Liver (tissue), 9 donors: ENCODE data around the gene ATAD1. TPM values are rescaled to one million over a fixed set of nuclear protein-coding genes. Genes with fewer than 3 reads are reported as not detected.

Source experiments
- DNase-seq: peaks from one replicate; pipeline ENCODE4 v3.0.0-alpha.2; 2017; ENCODE audit warnings: low spot score
- H3K27ac ChIP-seq, 2 donors: one replicate each; pipeline ENCODE4 v1.7.0; 2013; ENCODE audit warnings: inconsistent platforms in 2 of 2, low read length in 2 of 2, control low read depth in 1 of 2, low read depth in 1 of 2, mild to moderate bottlenecking in 1 of 2
- H3K27me3 ChIP-seq, 4 donors: one replicate each; pipeline versions ENCODE4 v1.6.1 to v1.7.0; 2013; ENCODE audit warnings: low read length in 3 of 4, inconsistent platforms in 1 of 4, mild to moderate bottlenecking in 1 of 4, moderate library complexity in 1 of 4; ENCODE audit not compliant: control insufficient read depth in 4 of 4, insufficient read depth in 4 of 4
- H3K36me3 ChIP-seq, 4 donors: one replicate each; pipeline versions ENCODE4 v1.6.1 to v1.7.0; 2013; ENCODE audit warnings: low read length in 3 of 4, mild to moderate bottlenecking in 3 of 4, low read depth in 1 of 4, moderate library complexity in 1 of 4; ENCODE audit not compliant: control insufficient read depth in 4 of 4, insufficient read depth in 3 of 4
- H3K4me1 ChIP-seq, 4 donors: one replicate each; pipeline versions ENCODE4 v1.6.1 to v1.7.0; 2013; ENCODE audit warnings: low read length in 3 of 4, mild to moderate bottlenecking in 3 of 4, moderate library complexity in 1 of 4; ENCODE audit not compliant: control insufficient read depth in 4 of 4, insufficient read depth in 4 of 4
- H3K4me3 ChIP-seq, 3 donors: one replicate each; pipeline versions ENCODE4 v1.6.1 to v1.7.0; 2013; ENCODE audit warnings: low read length in 3 of 3, control low read depth in 1 of 3, low read depth in 1 of 3, mild to moderate bottlenecking in 1 of 3
- H3K9ac ChIP-seq, 2 donors: one replicate each; pipeline ENCODE4 v1.7.0; 2013; ENCODE audit warnings: low read length in 2 of 2, mild to moderate bottlenecking in 2 of 2, moderate library complexity in 2 of 2, control low read depth in 1 of 2, low read depth in 1 of 2
- H3K9me3 ChIP-seq, 4 donors: one replicate each; pipeline versions ENCODE4 v1.6.1 to v1.7.0; 2013; ENCODE audit warnings: low read length in 3 of 4; ENCODE audit not compliant: control insufficient read depth in 4 of 4
- EGR1 ChIP-seq, 2 donors: IDR thresholded peaks; 2 replicates each; pipeline ENCODE4 v1.6.1; 2016 to 2018; ENCODE audit warnings: antibody characterized with exemption in 2 of 2, low read depth in 2 of 2
- FOXA2 ChIP-seq: IDR thresholded peaks from 2 replicates; pipeline ENCODE4 v1.6.1; 2016; ENCODE audit warnings: antibody characterized with exemption
- HNF4A ChIP-seq, 2 donors: conservative IDR thresholded peaks; 2 replicates each; pipeline ENCODE4 v1.6.1; 2016; ENCODE audit warnings: antibody characterized with exemption in 2 of 2, mild to moderate bottlenecking in 2 of 2
- NR2F2 ChIP-seq: IDR thresholded peaks from 2 replicates; pipeline ENCODE4 v1.6.1; 2016; ENCODE audit warnings: antibody characterized with exemption
- RAD21 ChIP-seq, 2 donors: IDR thresholded peaks; 2 replicates each; pipeline ENCODE4 v1.6.1; 2016; ENCODE audit warnings: antibody characterized with exemption in 2 of 2, mild to moderate bottlenecking in 2 of 2
- RXRA ChIP-seq, 2 donors: IDR thresholded peaks; 2 replicates each; pipeline ENCODE4 v1.6.1; 2017 to 2018; ENCODE audit warnings: antibody characterized with exemption in 2 of 2, mild to moderate bottlenecking in 1 of 2
- SP1 ChIP-seq: IDR thresholded peaks from 2 replicates; pipeline ENCODE4 v1.6.1; 2018; ENCODE audit warnings: antibody characterized with exemption, mild to moderate bottlenecking
- ZBTB33 ChIP-seq: IDR thresholded peaks from 2 replicates; pipeline ENCODE4 v1.6.1; 2016; ENCODE audit warnings: antibody characterized with exemption
- WGBS: extraction: QIAGEN DNeasy Blood & Tissue Kit; methylation state at CpG from one replicate; pipeline ENCODE4 v1.1.7; 2013; 5-methylcytosine and 5-hydroxymethylcytosine counted together
- polyA plus RNA-seq, 2 donors: library from polyadenylated mRNA; stranded (reverse) in 1 of 2; unstranded in 1 of 2; fragments of 200-250 nt in 1 of 2; fragments of >200 nt in 1 of 2; fragmentation: Nextera tagmentation in 1 of 2; extraction: Ambion mirVana in 1 of 2; gene quantifications; one replicate each; pipeline versions ENCODE4 v1.2.1 to v1.2.3, GENCODE V29; 2013 to 2015
- total RNA-seq, 2 donors: library from RNA; depleted of rRNA; stranded (reverse); fragments of >200 nt; gene quantifications; one replicate each; pipeline ENCODE4 v1.2.3, GENCODE V29; 2014
- TF ChIP-seq, protein P1 (sequence below): IDR thresholded peaks from 2 replicates; pipeline ENCODE4 v1.6.1; 2016; ENCODE audit warnings: antibody characterized with exemption, mild to moderate bottlenecking
- TF ChIP-seq, protein P2 (sequence below): IDR thresholded peaks from 2 replicates; pipeline ENCODE4 v1.6.1; 2016; ENCODE audit warnings: antibody characterized with exemption
- TF ChIP-seq, protein P3 (sequence below): fragments of 150-350 bp; IDR thresholded peaks from 2 replicates; pipeline ENCODE4 v1.5.1; 2017; ENCODE audit warnings: improper control_type of control experiment, low read depth, low read length; ENCODE audit not compliant: missing input control
- donor health status: healthy.
- donor health status: healthy.
- donor health status: healthy.
- donor health status: healthy.
- donor health status: healthy.

The ATAD1 gene
- total and polyA plus RNA-seq, 4 donors: 12.6 to 33.4 (median 13.1) TPM

DNA sequence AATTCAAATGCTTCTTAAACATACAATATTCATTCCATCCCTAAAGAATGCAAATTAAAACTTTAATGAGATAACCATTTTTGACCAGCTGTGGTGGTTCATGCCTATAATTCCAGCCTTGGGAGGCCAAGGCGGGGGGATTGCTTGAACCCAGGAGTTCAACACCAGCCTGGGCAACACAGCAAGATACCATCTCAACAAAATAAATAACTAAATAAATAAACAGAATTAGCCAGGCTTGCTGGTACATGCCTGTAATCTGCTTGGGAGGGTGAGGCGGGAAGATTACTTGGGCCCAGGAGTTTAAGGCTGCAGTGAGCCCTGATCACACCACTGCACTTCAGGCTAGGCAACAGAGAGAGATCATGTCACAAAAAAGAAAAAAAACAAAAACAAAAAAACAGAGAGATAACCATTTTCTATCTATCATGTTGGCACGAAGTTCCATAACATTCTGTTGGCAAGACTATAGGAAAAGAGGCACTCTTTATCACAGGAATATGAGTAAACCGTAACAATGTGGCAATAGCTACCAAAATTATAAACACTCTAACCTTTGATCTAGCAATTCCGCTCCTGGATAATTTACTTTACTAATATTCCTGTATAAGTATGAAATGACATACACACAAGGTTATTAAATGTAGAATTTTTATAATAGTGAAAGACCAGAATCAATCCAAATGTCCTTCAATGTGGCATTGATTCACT is 52.2 kb downstream of the ATAD1 start:
- Histone ChIP-seq H3K9me3 (no peaks in the 10 kb centered on the region), H3K27ac (no peak overlapping the region), H3K36me3 (peaks cover 3 to 10% (median 5%) of the 10 kb centered on the region in 4 donors), H3K4me3 (no peak overlapping the region), H3K9ac (no peak overlapping the region), H3K27me3 (no peaks in the 10 kb centered on the region), H3K4me1 (peaks cover 0 to 2% (median 0%) of the 10 kb centered on the region in 4 donors)
- DNase-seq: no peak
- WGBS: 97% methylated on average over 5 of the region's 5 CpGs
- TF ChIP-seq HNF4A (conservative IDR thresholded peaks at IDR 0.05): no peak

DNA sequence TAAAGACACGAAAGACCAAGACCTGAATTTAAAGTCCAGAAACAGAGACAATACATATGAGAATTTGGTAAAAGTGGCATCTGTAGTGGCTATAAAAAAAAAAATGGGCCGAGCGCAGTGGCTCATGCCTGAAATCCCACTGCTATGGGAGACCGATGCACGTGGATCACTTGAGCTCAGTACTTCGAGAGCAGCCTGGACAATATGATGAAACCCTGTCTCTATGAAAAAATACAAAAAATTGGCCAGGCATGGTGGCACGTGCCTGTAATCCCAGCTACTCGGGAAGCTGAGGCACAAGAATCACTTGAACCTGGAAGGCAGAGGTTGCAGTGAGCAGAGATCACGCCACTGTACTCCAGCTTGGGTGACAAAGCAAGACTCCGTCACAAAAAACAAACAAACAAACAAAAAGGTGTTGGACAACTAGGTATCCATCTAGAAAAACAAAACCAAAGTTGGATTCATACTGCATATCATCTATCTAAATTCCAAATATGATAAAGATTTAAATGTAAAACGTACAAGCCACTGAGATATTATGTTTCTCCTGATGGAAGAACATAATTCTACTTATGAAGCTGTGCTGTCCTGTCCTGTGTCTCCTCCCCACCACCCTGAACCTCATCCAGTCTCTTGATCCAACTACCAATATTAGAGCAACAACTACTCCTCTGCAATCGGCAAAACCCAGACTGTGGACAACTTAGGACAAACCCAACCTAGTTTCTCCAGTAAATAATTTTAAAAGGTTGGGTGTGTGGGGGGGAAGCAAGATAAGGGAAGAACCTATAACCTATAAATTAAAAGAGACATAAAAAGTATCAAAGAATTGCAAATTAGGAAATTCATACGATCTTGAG is 53.7 kb downstream of the ATAD1 start:
- DNase-seq: no peak
- Histone ChIP-seq H3K27ac (no peak overlapping the region), H3K27me3 (no peaks in the 10 kb centered on the region), H3K4me1 (peaks cover 0 to 2% (median 0%) of the 10 kb centered on the region in 4 donors), H3K36me3 (peaks cover 0 to 13% (median 3%) of the 10 kb centered on the region in 4 donors), H3K9me3 (no peaks in the 10 kb centered on the region), H3K4me3 (no peak overlapping the region), H3K9ac (no peak overlapping the region)
- TF ChIP-seq RAD21 (IDR thresholded peaks at IDR 0.05) (no peak), ZBTB33 (no peak), RXRA (IDR thresholded peaks at IDR 0.05) (no peak), HNF4A (conservative IDR thresholded peaks at IDR 0.05) (no peak), FOXA2 (no peak)
- 96% methylated on average over 13 of the region's 13 CpGs for WGBS

DNA sequence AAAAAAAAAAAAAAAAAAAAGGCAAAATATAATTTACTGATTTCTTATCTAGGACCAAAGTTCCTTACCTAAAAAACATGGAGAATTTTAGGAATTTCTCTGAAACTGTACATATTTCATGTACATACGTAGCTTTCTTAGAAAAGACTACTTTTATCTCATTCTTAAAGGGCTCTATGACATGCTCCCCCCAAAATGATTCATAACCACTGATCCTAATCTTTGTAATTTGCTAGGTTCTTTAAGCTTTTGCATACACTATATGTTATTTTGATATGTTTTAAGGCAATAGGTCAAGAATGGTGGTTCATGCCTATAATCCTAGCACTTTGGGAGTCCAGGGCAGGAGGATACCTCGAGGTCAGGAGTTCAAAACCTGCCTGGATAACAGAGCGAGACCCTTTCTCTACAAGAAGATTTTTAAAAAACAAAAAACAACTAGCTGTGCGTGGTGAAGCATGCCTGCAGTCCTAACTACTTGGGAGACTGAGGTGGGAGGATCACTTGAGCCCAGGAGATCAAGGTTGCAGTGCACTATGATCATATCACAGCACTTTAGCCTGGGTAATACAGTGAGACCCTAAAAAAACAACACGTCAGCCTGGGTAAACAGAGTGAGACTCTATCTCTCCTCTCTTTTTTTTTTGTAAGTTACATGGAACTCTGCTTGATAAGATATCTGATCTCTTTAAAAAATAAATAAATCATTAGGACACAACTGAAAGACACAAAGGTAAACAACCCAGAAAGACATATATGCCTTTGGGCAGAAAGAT is 54.8 kb downstream of the ATAD1 start:
- Histone ChIP-seq H3K9ac (no peak overlapping the region), H3K9me3 (no peaks in the 10 kb centered on the region), H3K27me3 (no peaks in the 10 kb centered on the region), H3K27ac (no peak overlapping the region), H3K4me1 (peaks cover 0 to 2% (median 0%) of the 10 kb centered on the region in 4 donors), H3K4me3 (no peak overlapping the region), H3K36me3 (peaks cover 0 to 13% (median 1%) of the 10 kb centered on the region in 4 donors)
- 84% methylated on average over 5 of the region's 5 CpGs for WGBS
- no peak for DNase-seq
- TF ChIP-seq, protein P1, sequence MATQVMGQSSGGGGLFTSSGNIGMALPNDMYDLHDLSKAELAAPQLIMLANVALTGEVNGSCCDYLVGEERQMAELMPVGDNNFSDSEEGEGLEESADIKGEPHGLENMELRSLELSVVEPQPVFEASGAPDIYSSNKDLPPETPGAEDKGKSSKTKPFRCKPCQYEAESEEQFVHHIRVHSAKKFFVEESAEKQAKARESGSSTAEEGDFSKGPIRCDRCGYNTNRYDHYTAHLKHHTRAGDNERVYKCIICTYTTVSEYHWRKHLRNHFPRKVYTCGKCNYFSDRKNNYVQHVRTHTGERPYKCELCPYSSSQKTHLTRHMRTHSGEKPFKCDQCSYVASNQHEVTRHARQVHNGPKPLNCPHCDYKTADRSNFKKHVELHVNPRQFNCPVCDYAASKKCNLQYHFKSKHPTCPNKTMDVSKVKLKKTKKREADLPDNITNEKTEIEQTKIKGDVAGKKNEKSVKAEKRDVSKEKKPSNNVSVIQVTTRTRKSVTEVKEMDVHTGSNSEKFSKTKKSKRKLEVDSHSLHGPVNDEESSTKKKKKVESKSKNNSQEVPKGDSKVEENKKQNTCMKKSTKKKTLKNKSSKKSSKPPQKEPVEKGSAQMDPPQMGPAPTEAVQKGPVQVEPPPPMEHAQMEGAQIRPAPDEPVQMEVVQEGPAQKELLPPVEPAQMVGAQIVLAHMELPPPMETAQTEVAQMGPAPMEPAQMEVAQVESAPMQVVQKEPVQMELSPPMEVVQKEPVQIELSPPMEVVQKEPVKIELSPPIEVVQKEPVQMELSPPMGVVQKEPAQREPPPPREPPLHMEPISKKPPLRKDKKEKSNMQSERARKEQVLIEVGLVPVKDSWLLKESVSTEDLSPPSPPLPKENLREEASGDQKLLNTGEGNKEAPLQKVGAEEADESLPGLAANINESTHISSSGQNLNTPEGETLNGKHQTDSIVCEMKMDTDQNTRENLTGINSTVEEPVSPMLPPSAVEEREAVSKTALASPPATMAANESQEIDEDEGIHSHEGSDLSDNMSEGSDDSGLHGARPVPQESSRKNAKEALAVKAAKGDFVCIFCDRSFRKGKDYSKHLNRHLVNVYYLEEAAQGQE: no peak
- TF ChIP-seq EGR1 (IDR thresholded peaks at IDR 0.05; ENCODE audit: low read depth in 2 of 2): no peak
- no peak for TF ChIP-seq RAD21 (IDR thresholded peaks at IDR 0.05)
- no peak for TF ChIP-seq SP1
- TF ChIP-seq RXRA (IDR thresholded peaks at IDR 0.05): no peak
- TF ChIP-seq NR2F2: no peak
- TF ChIP-seq, protein P2, sequence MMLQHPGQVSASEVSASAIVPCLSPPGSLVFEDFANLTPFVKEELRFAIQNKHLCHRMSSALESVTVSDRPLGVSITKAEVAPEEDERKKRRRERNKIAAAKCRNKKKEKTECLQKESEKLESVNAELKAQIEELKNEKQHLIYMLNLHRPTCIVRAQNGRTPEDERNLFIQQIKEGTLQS: no peak
- TF ChIP-seq, protein P3, sequence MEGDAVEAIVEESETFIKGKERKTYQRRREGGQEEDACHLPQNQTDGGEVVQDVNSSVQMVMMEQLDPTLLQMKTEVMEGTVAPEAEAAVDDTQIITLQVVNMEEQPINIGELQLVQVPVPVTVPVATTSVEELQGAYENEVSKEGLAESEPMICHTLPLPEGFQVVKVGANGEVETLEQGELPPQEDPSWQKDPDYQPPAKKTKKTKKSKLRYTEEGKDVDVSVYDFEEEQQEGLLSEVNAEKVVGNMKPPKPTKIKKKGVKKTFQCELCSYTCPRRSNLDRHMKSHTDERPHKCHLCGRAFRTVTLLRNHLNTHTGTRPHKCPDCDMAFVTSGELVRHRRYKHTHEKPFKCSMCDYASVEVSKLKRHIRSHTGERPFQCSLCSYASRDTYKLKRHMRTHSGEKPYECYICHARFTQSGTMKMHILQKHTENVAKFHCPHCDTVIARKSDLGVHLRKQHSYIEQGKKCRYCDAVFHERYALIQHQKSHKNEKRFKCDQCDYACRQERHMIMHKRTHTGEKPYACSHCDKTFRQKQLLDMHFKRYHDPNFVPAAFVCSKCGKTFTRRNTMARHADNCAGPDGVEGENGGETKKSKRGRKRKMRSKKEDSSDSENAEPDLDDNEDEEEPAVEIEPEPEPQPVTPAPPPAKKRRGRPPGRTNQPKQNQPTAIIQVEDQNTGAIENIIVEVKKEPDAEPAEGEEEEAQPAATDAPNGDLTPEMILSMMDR: no peak
- no peak for TF ChIP-seq FOXA2
- no peak for TF ChIP-seq HNF4A (conservative IDR thresholded peaks at IDR 0.05)
